HCT116 (cell line): Measurements from ENCODE around the gene LYRM4. TPM values are rescaled to one million over a fixed set of nuclear protein-coding genes. Genes with fewer than 3 reads are reported as not detected.

Source experiments
- ATAC-seq: fragments of 200-7000 bp; cut with Tn5 transposase; 2 replicates; pipeline ENCODE4 v1.9.1; 2020; ENCODE audit warnings: mild to moderate bottlenecking, moderate library complexity
- BruUV-seq: library from RNA; stranded (reverse); fragments of 400-500 nt; replicated peaks from 2 replicates; lab custom pipeline; 2021; lab: Mats Ljungman, UMichigan
- CTCF ChIA-PET: fragments of 300-600 bp; sonication (Branson Sonifier 250); formaldehyde crosslinking; loops from one replicate; lab custom pipeline; 2021; ENCODE audit warnings: antibody characterized with exemption; lab: Charles Lee
- POLR2A ChIA-PET: fragments of 300-600, 350-600 bp; sonication (Branson Sonifier 250); formaldehyde crosslinking; loops from one replicate; lab custom pipeline; 2021; ENCODE audit warnings: antibody characterized with exemption; lab: Charles Lee
- RAD21 ChIA-PET, 2 experiments: fragments of 300-600 bp; sonication (Branson Sonifier 250); formaldehyde crosslinking; loops; one replicate each; lab custom pipeline; 2023; ENCODE audit warnings: low total read pairs in 2 of 2; ENCODE audit not compliant: uncharacterized antibody in 2 of 2, unreplicated experiment in 2 of 2, low non-redundant PET in 1 of 2; lab: Charles Lee
- DNase-seq: peaks from one replicate; pipeline ENCODE4 v3.0.0-alpha.2; 2010; ENCODE audit warnings: low read depth, low spot score
- H2AFZ ChIP-seq: fragments of 200-600 bp; shearing (Covaris generic), sonication (generic); 2 replicates; pipeline ENCODE4 v1.6.1; 2017; ENCODE audit warnings: low read depth, mixed run types, mixed read lengths, antibody characterized with exemption, low read length; ENCODE audit not compliant: poor library complexity, severe bottlenecking
- H3K27ac ChIP-seq: 2 replicates; pipeline ENCODE4 v1.5.1; 2012; ENCODE audit warnings: low read depth, low read length
- H3K27me3 ChIP-seq: fragments of 200-600 bp; sonication (generic); 2 replicates; pipeline ENCODE4 v1.6.1; 2016; ENCODE audit warnings: mixed run types, low read length, mixed read lengths; ENCODE audit not compliant: insufficient read depth
- H3K36me3 ChIP-seq, 2 experiments: fragments of 200-500 bp in 1 of 2; fragments of 200-600 bp in 1 of 2; sonication (Bioruptor generic) in 1 of 2; sonication (generic) in 1 of 2; 2 replicates each; pipeline versions ENCODE4 v1.5.1 to v1.6.1; 2014 to 2016; ENCODE audit warnings: low read length in 2 of 2, inconsistent platforms in 1 of 2, mixed read lengths in 1 of 2, mixed run types in 1 of 2; ENCODE audit not compliant: insufficient read depth in 2 of 2, control insufficient read depth in 1 of 2
- H3K4me1 ChIP-seq, 2 experiments: fragments of 200-600 bp in 1 of 2; sonication (generic) in 1 of 2; 2 replicates each; pipeline versions ENCODE4 v1.5.1 to v1.6.1; 2012 to 2017; ENCODE audit warnings: low read length in 2 of 2, inconsistent platforms in 1 of 2, mild to moderate bottlenecking in 1 of 2, mixed read lengths in 1 of 2, mixed run types in 1 of 2, moderate library complexity in 1 of 2; ENCODE audit not compliant: insufficient read depth in 2 of 2, control insufficient read depth in 1 of 2
- H3K4me2 ChIP-seq: fragments of 200-600 bp; sonication (generic); 2 replicates; pipeline ENCODE4 v1.6.1; 2017; ENCODE audit warnings: mixed run types, low read length, mixed read lengths
- H3K4me3 ChIP-seq, 2 experiments: fragments of 200-600 bp in 1 of 2; sonication (generic) in 1 of 2; replicated peaks in 1 of 2; 2 replicates each; pipeline ENCODE4 v1.5.1; 2011 to 2016; ENCODE audit warnings: low read length in 2 of 2, control low read depth in 1 of 2, low read depth in 1 of 2, mild to moderate bottlenecking in 1 of 2, mixed read lengths in 1 of 2, mixed run types in 1 of 2
- H3K79me2 ChIP-seq: fragments of 200-600 bp; sonication (generic); 2 replicates; pipeline ENCODE4 v1.6.1; 2017; ENCODE audit warnings: mild to moderate bottlenecking, mixed run types, low read length, moderate library complexity, mixed read lengths; ENCODE audit not compliant: insufficient read depth
- H3K9ac ChIP-seq: fragments of 200-600 bp; sonication (generic); 2 replicates; pipeline ENCODE4 v1.6.1; 2016; ENCODE audit warnings: low read length, mixed read lengths
- H3K9me2 ChIP-seq: fragments of 200-600 bp; sonication (generic), shearing (Covaris generic); 2 replicates; pipeline ENCODE4 v1.6.1; 2017; ENCODE audit warnings: mixed run types, mild to moderate bottlenecking, moderate library complexity; ENCODE audit not compliant: insufficient read depth
- H3K9me3 ChIP-seq, 2 experiments: fragments of 200-500 bp in 1 of 2; fragments of 200-600 bp in 1 of 2; sonication (Bioruptor generic) in 1 of 2; sonication (generic) in 1 of 2; 2 replicates each; pipeline ENCODE4 v1.6.1; 2014 to 2017; ENCODE audit warnings: low read length in 2 of 2, mixed read lengths in 2 of 2, inconsistent platforms in 1 of 2, low read depth in 1 of 2, mild to moderate bottlenecking in 1 of 2, mixed run types in 1 of 2, moderate library complexity in 1 of 2; ENCODE audit not compliant: control insufficient read depth in 1 of 2, insufficient read depth in 1 of 2
- H4K20me1 ChIP-seq: fragments of 200-600 bp; sonication (generic), shearing (Covaris generic); 2 replicates; pipeline ENCODE4 v1.6.1; 2017; ENCODE audit warnings: mixed run types, mild to moderate bottlenecking, moderate library complexity; ENCODE audit not compliant: insufficient read depth
- CBX3 ChIP-seq: IDR thresholded peaks from 2 replicates; pipeline ENCODE4 v1.6.1; 2012; ENCODE audit warnings: low read depth
- CEBPB ChIP-seq: IDR thresholded peaks from 2 replicates; pipeline ENCODE4 v1.6.1; 2012; ENCODE audit warnings: low read depth
- ELF1 ChIP-seq: IDR thresholded peaks from 2 replicates; pipeline ENCODE4 v1.6.1; 2012; ENCODE audit warnings: low read depth, borderline replicate concordance
- EZH2 ChIP-seq: fragments of 200-600 bp; sonication (generic); IDR thresholded peaks from 2 replicates; pipeline ENCODE4 v1.6.1; 2017; ENCODE audit warnings: antibody characterized with exemption, mixed run types
- EZH2phosphoT487 ChIP-seq: fragments of 200-600 bp; IDR thresholded peaks from 2 replicates; pipeline ENCODE4 v1.6.1; 2018; ENCODE audit warnings: antibody characterized with exemption, borderline replicate concordance
- JUND ChIP-seq: IDR thresholded peaks from 2 replicates; pipeline ENCODE4 v1.6.1; 2012
- SIN3A ChIP-seq: IDR thresholded peaks from 2 replicates; pipeline ENCODE4 v1.6.1; 2012; ENCODE audit warnings: low read depth
- SP1 ChIP-seq: IDR thresholded peaks from 2 replicates; pipeline ENCODE4 v1.6.1; 2012; ENCODE audit warnings: low read depth
- YY1 ChIP-seq: IDR thresholded peaks from 2 replicates; pipeline ENCODE4 v1.6.1; 2011; ENCODE audit warnings: low read length, low read depth, moderate library complexity, mild to moderate bottlenecking; ENCODE audit not compliant: insufficient replicate concordance; ENCODE audit errors: extremely low read depth
- ZFX ChIP-seq: fragments of 450-650 bp; IDR thresholded peaks from 2 replicates; pipeline ENCODE4 v1.6.1; 2017
- ZNF274 ChIP-seq: fragments of 200-500 bp; sonication (Bioruptor generic); IDR thresholded peaks from 2 replicates; pipeline ENCODE4 v1.6.1; 2014; ENCODE audit warnings: mild to moderate bottlenecking, low read depth, low read length, inconsistent platforms
- intact Hi-C: fragments of 100-400 bp; cut with micrococcal nuclease; formaldehyde crosslinking; loops from 2 replicates; pipeline ENCODE4 v1.10.0; 2022
- total RNA-seq: library from RNA; stranded (reverse); gene quantifications from one replicate; pipeline ENCODE4 v1.2.1, GENCODE V29; 2021; ENCODE audit not compliant: unreplicated experiment
- TF ChIP-seq, protein P1 (sequence below), 3 experiments: fragments of 200-600 bp in 1 of 3; sonication (generic) in 1 of 3; IDR thresholded peaks in 2 of 3; conservative IDR thresholded peaks in 1 of 3; 2 replicates each; pipeline ENCODE4 v1.5.1; 2012 to 2017; ENCODE audit warnings: low read depth in 2 of 3, low read length in 2 of 3, antibody characterized with exemption in 1 of 3, borderline replicate concordance in 1 of 3, control low read depth in 1 of 3, mild to moderate bottlenecking in 1 of 3, mixed read lengths in 1 of 3, mixed run types in 1 of 3, moderate library complexity in 1 of 3; ENCODE audit not compliant: insufficient read depth in 1 of 3
- TF ChIP-seq, protein P2 (sequence below): IDR thresholded peaks from 2 replicates; pipeline ENCODE4 v1.6.1; 2012; ENCODE audit warnings: low read depth

Gene LYRM4
- total RNA-seq, 1 experiment from 2014 or later, result 30.1 TPM

DNA sequence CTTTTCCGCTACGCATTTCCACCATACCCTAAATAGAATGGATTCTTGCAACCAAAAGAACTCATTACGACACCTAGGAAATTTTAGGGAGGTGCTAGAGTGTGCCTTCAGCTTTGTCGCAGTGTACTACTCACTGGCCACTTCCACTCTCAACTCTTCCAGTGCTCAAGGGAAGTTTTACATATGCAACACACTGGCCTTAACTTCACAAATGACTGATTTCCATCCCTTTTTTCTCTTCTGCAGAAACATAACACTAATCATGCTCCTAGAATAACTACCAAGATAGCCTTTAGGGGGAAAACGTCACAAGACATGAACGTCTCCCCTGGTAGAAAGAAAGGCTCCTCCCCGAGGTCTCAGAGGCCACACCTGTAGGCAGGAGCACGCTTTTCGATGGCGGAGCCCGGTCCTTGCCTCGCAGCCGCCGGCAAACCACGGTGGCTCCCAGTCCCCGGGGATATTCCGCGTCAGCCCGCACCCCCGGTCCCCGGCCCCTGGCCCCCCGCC lies 584 bp downstream of the LYRM4 start:
- H3K9me2 ChIP-seq, result no peaks in the 10 kb centered on the region
- peak overlapping the region; percentile 39; the same call in 1 of the 2 replicates for H3K27ac ChIP-seq
- H3K9me3 ChIP-seq, result no peaks in the 10 kb centered on the region
- ChIA-PET POLR2A (interaction anchor here (0.7 kb wide), 1 partner anchor 123 kb away, joined by 5 read pairs; no protein-coding TSS in a partner anchor), CTCF (no interaction called here), RAD21 (interaction anchor here in 1 of 2 experiments (1.6 kb wide), 1 partner anchor 116 kb away, joined by 5 read pairs; no protein-coding TSS in a partner anchor)
- BruUV-seq, result no TSS peak
- no peak overlapping the region for H2AFZ ChIP-seq
- H4K20me1 ChIP-seq, result no peaks in the 10 kb centered on the region
- TF ChIP-seq SP1 (no peak), SIN3A (peak; percentile 47; the same call in 1 of the 2 replicates)
- TF ChIP-seq, protein P1, sequence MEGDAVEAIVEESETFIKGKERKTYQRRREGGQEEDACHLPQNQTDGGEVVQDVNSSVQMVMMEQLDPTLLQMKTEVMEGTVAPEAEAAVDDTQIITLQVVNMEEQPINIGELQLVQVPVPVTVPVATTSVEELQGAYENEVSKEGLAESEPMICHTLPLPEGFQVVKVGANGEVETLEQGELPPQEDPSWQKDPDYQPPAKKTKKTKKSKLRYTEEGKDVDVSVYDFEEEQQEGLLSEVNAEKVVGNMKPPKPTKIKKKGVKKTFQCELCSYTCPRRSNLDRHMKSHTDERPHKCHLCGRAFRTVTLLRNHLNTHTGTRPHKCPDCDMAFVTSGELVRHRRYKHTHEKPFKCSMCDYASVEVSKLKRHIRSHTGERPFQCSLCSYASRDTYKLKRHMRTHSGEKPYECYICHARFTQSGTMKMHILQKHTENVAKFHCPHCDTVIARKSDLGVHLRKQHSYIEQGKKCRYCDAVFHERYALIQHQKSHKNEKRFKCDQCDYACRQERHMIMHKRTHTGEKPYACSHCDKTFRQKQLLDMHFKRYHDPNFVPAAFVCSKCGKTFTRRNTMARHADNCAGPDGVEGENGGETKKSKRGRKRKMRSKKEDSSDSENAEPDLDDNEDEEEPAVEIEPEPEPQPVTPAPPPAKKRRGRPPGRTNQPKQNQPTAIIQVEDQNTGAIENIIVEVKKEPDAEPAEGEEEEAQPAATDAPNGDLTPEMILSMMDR (IDR thresholded peaks at IDR 0.05 in 2 of 3, conservative IDR thresholded peaks at IDR 0.05 in 1 of 3; ENCODE audit: borderline replicate concordance in 1 of 3, insufficient read depth in 1 of 3, low read depth in 2 of 3, low read length in 2 of 3), result no peak
- no peaks in the 10 kb centered on the region for H3K27me3 ChIP-seq
- H3K4me1 ChIP-seq, result peaks cover 8 to 14% of the 10 kb centered on the region in 2 experiments
- H3K4me3 ChIP-seq, result peak overlapping the region; percentile 77 to 92
- peaks cover 55% of the 10 kb centered on the region for H3K79me2 ChIP-seq
- ATAC-seq (peak; percentile 81), DNase-seq (peak; percentile 68)
- H3K36me3 ChIP-seq, result no peaks in the 10 kb centered on the region
- H3K9ac ChIP-seq, result peak overlapping the region; percentile 83
- intact Hi-C loops, result loop anchor here (2.0 kb wide), 1 partner anchor 117 kb away; no protein-coding TSS in a partner anchor
- H3K4me2 ChIP-seq, result peak overlapping the region; percentile 77

DNA sequence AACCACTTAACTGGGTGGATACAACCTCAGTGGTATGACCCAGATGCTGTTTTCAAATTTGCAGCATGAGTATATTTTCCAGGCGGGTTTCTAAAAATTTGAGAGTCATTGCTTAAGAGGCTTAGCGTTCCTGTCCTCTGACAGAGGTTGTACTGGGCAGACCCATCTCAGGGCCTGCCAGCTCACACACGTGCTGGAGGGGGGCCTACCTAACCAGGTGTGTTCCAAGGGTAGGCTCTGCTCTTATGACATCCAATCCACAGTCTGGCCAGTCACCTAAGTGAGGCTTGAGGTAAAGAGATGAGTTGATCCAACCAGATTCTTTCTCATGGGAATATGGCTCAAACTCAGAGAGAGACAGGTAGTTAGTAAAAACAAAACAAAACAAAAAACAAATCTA lies 1.3 kb downstream of the LYRM4 start:
- no peaks in the 10 kb centered on the region for H3K9me2 ChIP-seq
- H3K9me3 ChIP-seq, result no peaks in the 10 kb centered on the region
- ATAC-seq, result no peak
- H3K9ac ChIP-seq, result peak overlapping the region; percentile 83
- H3K4me1 ChIP-seq, result peaks cover 8 to 14% of the 10 kb centered on the region in 2 experiments
- no peak for TF ChIP-seq EZH2
- no peak for TF ChIP-seq EZH2phosphoT487
- no peak for TF ChIP-seq ZFX
- TF ChIP-seq, protein P2, sequence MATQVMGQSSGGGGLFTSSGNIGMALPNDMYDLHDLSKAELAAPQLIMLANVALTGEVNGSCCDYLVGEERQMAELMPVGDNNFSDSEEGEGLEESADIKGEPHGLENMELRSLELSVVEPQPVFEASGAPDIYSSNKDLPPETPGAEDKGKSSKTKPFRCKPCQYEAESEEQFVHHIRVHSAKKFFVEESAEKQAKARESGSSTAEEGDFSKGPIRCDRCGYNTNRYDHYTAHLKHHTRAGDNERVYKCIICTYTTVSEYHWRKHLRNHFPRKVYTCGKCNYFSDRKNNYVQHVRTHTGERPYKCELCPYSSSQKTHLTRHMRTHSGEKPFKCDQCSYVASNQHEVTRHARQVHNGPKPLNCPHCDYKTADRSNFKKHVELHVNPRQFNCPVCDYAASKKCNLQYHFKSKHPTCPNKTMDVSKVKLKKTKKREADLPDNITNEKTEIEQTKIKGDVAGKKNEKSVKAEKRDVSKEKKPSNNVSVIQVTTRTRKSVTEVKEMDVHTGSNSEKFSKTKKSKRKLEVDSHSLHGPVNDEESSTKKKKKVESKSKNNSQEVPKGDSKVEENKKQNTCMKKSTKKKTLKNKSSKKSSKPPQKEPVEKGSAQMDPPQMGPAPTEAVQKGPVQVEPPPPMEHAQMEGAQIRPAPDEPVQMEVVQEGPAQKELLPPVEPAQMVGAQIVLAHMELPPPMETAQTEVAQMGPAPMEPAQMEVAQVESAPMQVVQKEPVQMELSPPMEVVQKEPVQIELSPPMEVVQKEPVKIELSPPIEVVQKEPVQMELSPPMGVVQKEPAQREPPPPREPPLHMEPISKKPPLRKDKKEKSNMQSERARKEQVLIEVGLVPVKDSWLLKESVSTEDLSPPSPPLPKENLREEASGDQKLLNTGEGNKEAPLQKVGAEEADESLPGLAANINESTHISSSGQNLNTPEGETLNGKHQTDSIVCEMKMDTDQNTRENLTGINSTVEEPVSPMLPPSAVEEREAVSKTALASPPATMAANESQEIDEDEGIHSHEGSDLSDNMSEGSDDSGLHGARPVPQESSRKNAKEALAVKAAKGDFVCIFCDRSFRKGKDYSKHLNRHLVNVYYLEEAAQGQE, result no peak
- TF ChIP-seq ZNF274, result no peak
- TF ChIP-seq JUND, result no peak
- TF ChIP-seq SP1, result no peak
- no peak for TF ChIP-seq CBX3
- TF ChIP-seq ELF1, result no peak
- TF ChIP-seq YY1, result no peak
- TF ChIP-seq CEBPB, result no peak
- H3K27me3 ChIP-seq, result no peaks in the 10 kb centered on the region
- H3K4me2 ChIP-seq, result peak overlapping the region; percentile 77
- H3K4me3 ChIP-seq, result peak overlapping the region; percentile 77 to 92
- CTCF ChIA-PET, result no interaction called here
- no peak for DNase-seq
- intact Hi-C loops, result no loop called here
- H3K27ac ChIP-seq, result peak overlapping the region; percentile 39; the same call in 1 of the 2 replicates
- no peaks in the 10 kb centered on the region for H4K20me1 ChIP-seq
- RAD21 ChIA-PET, result interaction anchor here in 1 of 2 experiments (1.6 kb wide), 1 partner anchor 115 kb away, joined by 5 read pairs; no protein-coding TSS in a partner anchor
- POLR2A ChIA-PET, result no interaction called here
- peaks cover 62% of the 10 kb centered on the region for H3K79me2 ChIP-seq
- H2AFZ ChIP-seq, result no peak overlapping the region
- no peaks in the 10 kb centered on the region for H3K36me3 ChIP-seq
- BruUV-seq, result TSS peak; percentile 52
